K562 (cell line): ENCODE data around the gene OR7C2. TPM values are rescaled to one million over a fixed set of nuclear protein-coding genes. Genes with fewer than 3 reads are reported as not detected.

Experiments used
- ATAC-seq: fragments of 200-7000 bp; cut with Tn5 transposase; 3 replicates; pipeline ENCODE4 v1.9.1; 2020; ENCODE audit warnings: moderate library complexity
- BruUV-seq: library from RNA; stranded (reverse); fragments of 400-500 nt; replicated peaks from 2 replicates; lab custom pipeline; 2021; lab: Mats Ljungman, UMichigan
- CTCF ChIA-PET: fragments of 300-600 bp; formaldehyde crosslinking; extraction: SDS; loops from one replicate; lab custom pipeline; 2021; ENCODE audit warnings: low intra/inter-chr PET ratio; lab: Yijun Ruan, JAX
- POLR2A ChIA-PET: fragments of 300-600, 350-650 bp; sonication (Branson Sonifier 250); formaldehyde crosslinking; extraction: SDS; loops from one replicate; lab custom pipeline; 2021; ENCODE audit warnings: antibody characterized with exemption, inconsistent platforms; lab: Yijun Ruan, JAX
- DNase-seq, 4 experiments: peaks; one replicate each; pipeline versions ENCODE4 v3.0.0 to v3.0.0-alpha.2; 2011 to 2018; ENCODE audit warnings: low spot score in 3 of 4, mixed read lengths in 3 of 4; ENCODE audit errors: extremely low read depth in 1 of 4
- FAIRE-seq: peaks from 2 replicates; lab custom pipeline; 2011; peaks lifted over from hg19 to GRCh38; lab: Jason Lieb, UNC
- H2AFZ ChIP-seq: 2 replicates; pipeline ENCODE4 v1.6.0; 2011; ENCODE audit warnings: low read depth, low read length, control low read depth, inconsistent platforms
- H3K27ac ChIP-seq: fragments of 200-600 bp; 3 replicates; pipeline ENCODE4 v1.8.0; 2011; ENCODE audit warnings: low read depth, mild to moderate bottlenecking, control low read depth, inconsistent platforms, low read length, moderate library complexity, mixed read lengths; ENCODE audit errors: extremely low read depth
- H3K27me3 ChIP-seq, 2 experiments: fragments of 300-600 bp in 1 of 2; 2 replicates in 1 of 2; 3 replicates in 1 of 2; pipeline versions ENCODE4 v1.6.0 to v1.8.0; 2011; ENCODE audit warnings: inconsistent platforms in 2 of 2, low read length in 2 of 2, mild to moderate bottlenecking in 1 of 2, mixed read lengths in 1 of 2, moderate library complexity in 1 of 2; ENCODE audit not compliant: control insufficient read depth in 2 of 2, insufficient read depth in 2 of 2
- H3K36me3 ChIP-seq: fragments of 300-600 bp; 3 replicates; pipeline ENCODE4 v1.8.0; 2011; ENCODE audit warnings: mild to moderate bottlenecking, low read length, inconsistent platforms; ENCODE audit not compliant: control insufficient read depth, insufficient read depth
- H3K4me1 ChIP-seq, 2 experiments: fragments of 200-600 bp in 1 of 2; replicated peaks in 1 of 2; 2 replicates in 1 of 2; 3 replicates in 1 of 2; pipeline versions ENCODE4 v1.5.1 to v1.8.0; 2011; ENCODE audit warnings: inconsistent platforms in 2 of 2, low read length in 2 of 2, mild to moderate bottlenecking in 1 of 2, mixed read lengths in 1 of 2, moderate library complexity in 1 of 2; ENCODE audit not compliant: control insufficient read depth in 2 of 2, insufficient read depth in 2 of 2
- H3K4me2 ChIP-seq: 2 replicates; pipeline ENCODE4 v1.6.1; 2011; ENCODE audit warnings: low read length, control low read depth, inconsistent platforms, mixed read lengths; ENCODE audit not compliant: insufficient read depth
- H3K4me3 ChIP-seq: fragments of 200-600 bp; sonication (generic), shearing (Covaris generic); 2 replicates; pipeline ENCODE4 v1.5.1; 2016; ENCODE audit warnings: control low read depth, inconsistent platforms
- H3K79me2 ChIP-seq: fragments of 200-600 bp; 3 replicates; pipeline ENCODE4 v1.8.0; 2011; ENCODE audit warnings: low read length, inconsistent platforms; ENCODE audit not compliant: control insufficient read depth, insufficient read depth
- H3K9ac ChIP-seq, 2 experiments: 2 replicates each; pipeline versions ENCODE4 v1.6.0 to v1.6.1; 2011; ENCODE audit warnings: low read depth in 2 of 2, low read length in 2 of 2, control low read depth in 1 of 2, inconsistent platforms in 1 of 2, mild to moderate bottlenecking in 1 of 2, mixed read lengths in 1 of 2; ENCODE audit not compliant: insufficient read depth in 1 of 2
- H3K9me1 ChIP-seq: one replicate; pipeline ENCODE4 v1.6.0; 2011; ENCODE audit warnings: inconsistent platforms, mild to moderate bottlenecking, low read length, moderate library complexity; ENCODE audit not compliant: control insufficient read depth, insufficient read depth
- H3K9me3 ChIP-seq: replicated peaks from 2 replicates; pipeline ENCODE4 v1.5.1; 2011; ENCODE audit warnings: low read depth, low read length, inconsistent platforms; ENCODE audit not compliant: control insufficient read depth, insufficient read depth
- H4K20me1 ChIP-seq: replicated peaks from 2 replicates; pipeline ENCODE4 v1.6.1; 2011; ENCODE audit warnings: low read length, inconsistent platforms, mixed read lengths; ENCODE audit not compliant: control insufficient read depth, insufficient read depth
- BMI1 ChIP-seq: fragments of 150-350 bp; IDR thresholded peaks from 2 replicates; pipeline ENCODE4 v1.6.1; 2014; ENCODE audit warnings: low read length
- CGGBP1 ChIP-seq: fragments of 250-450 bp; sonication (Bioruptor Pico); IDR thresholded peaks from 2 replicates; pipeline ENCODE4 v1.9.0; 2021; ENCODE audit warnings: mild to moderate bottlenecking
- FOS ChIP-seq: IDR thresholded peaks from 3 replicates; pipeline ENCODE4 v1.6.1; 2011; ENCODE audit not compliant: insufficient read length; ENCODE audit errors: extremely low read depth
- RBM25 ChIP-seq: fragments of 200-400 bp; formaldehyde crosslinking; IDR thresholded peaks from 2 replicates; pipeline ENCODE4 v1.6.1; 2018; ENCODE audit warnings: low read length, low read depth, moderate library complexity; ENCODE audit not compliant: severe bottlenecking
- SIN3B ChIP-seq: fragments of 450-650 bp; IDR thresholded peaks from 2 replicates; pipeline ENCODE4 v1.6.1; 2017; ENCODE audit warnings: low read depth, mild to moderate bottlenecking, moderate library complexity
- ZFP36 ChIP-seq: fragments of 150-350 bp; IDR thresholded peaks from 2 replicates; pipeline ENCODE4 v1.6.1; 2018; ENCODE audit warnings: low read length, low read depth; ENCODE audit not compliant: partially characterized antibody
- WGBS: fragments of 100-300 bp; shearing (Covaris generic); methylation state at CpG from one replicate; pipeline ENCODE4 v1.1.6; 2016; ENCODE audit warnings: low coverage, mixed read lengths; ENCODE audit not compliant: insufficient coverage; ENCODE audit errors: missing lambda C conversion rate; 5-methylcytosine and 5-hydroxymethylcytosine counted together
- in situ Hi-C: fragments of 300-500 bp; cut with MboI; formaldehyde crosslinking; loops from 4 replicates; pipeline ENCODE4 v1.15.0; 2018; ENCODE audit warnings: inconsistent platforms, mixed read lengths
- intact Hi-C: fragments of 100-400 bp; cut with micrococcal nuclease; formaldehyde crosslinking; loops from 2 replicates; pipeline ENCODE4 v1.14.2; 2022
- polyA plus RNA-seq, 8 experiments: library from polyadenylated mRNA; depleted of rRNA in 4 of 8; stranded (reverse) in 5 of 8; unstranded in 3 of 8; fragments of >200 nt; fragmentation: Nextera tagmentation in 2 of 8; fragmentation: Illumina TruSeq in 1 of 8; extraction: Ambion mirVana in 2 of 8; extraction: Trizol in 1 of 8; gene quantifications; 2 replicates each; pipeline versions ENCODE4 v1.2.1 to v1.2.3, GENCODE V29; 2011 to 2014; ENCODE audit warnings: inconsistent platforms in 1 of 8, missing spikeins in 1 of 8
- total RNA-seq, 7 experiments: library from RNA; depleted of rRNA in 6 of 7; stranded (reverse); fragments of >200 nt in 6 of 7; fragmentation: Illumina TruSeq in 2 of 7; extraction: Trizol in 2 of 7; gene quantifications; 2 replicates each; pipeline versions ENCODE4 v1.2.1 to v1.2.3, GENCODE V29; 2011 to 2021; ENCODE audit warnings: low replicate concordance in 1 of 7

Gene OR7C2
- total and polyA plus RNA-seq, 9 of the 15 experiments (the other 6 are each of a cell fraction or from before 2014, with no cell fraction given): not detected

GRCh38 chr19:14979476-14980255 is 38.4 kb downstream of the OR7C2 start, which contains the start of gene SLC1A6:
SLC1A6 (minus strand) TSS chr19:14979864; CDS start chr19:14972910, 6,954 bp downstream.
- Histone ChIP-seq H3K9ac (no peak within 1 kb of the TSS), H3K79me2 (no peaks in the 10 kb centered on the region), H3K4me1 (no peaks in the 10 kb centered on the region; a peak in 1 of 5 replicates), H3K4me2 (no peak within 1 kb of the TSS), H2AFZ (no peak within 1 kb of the TSS), H3K9me1 (no peaks in the 10 kb centered on the region), H3K36me3 (no peaks in the 10 kb centered on the region), H3K27me3 (peaks cover 7 to 28% of the 10 kb centered on the region in 2 experiments), H3K9me3 (no peaks in the 10 kb centered on the region), H3K27ac (no peak within 1 kb of the TSS), H4K20me1 (no peaks in the 10 kb centered on the region), H3K4me3 (no peak within 1 kb of the TSS)
- intact Hi-C loops: no loop called here
- ChIA-PET CTCF (no interaction called here), POLR2A (no interaction called here)
- in situ Hi-C loops: loop anchor here (10.0 kb wide), 1 partner anchor 705 kb away; no protein-coding TSS in a partner anchor
- WGBS: 0% methylated on average over 4 of the region's 84 CpGs
- FAIRE-seq (no peak), DNase-seq (no peak), ATAC-seq (no peak)
- no TSS peak for BruUV-seq
- TF ChIP-seq SIN3B (no peak), CGGBP1 (CRISPR knock-in tag) (no peak), ZFP36 (peak; percentile 46), BMI1 (no peak), RBM25 (peak; percentile 26), FOS (no peak)
